NOMO-1 (cell line): ENCODE results near the gene EIF2AK3.
"Not testable (repeated sequence)": the region's sequence is repeated elsewhere in the genome, so short reads cannot be mapped to it uniquely, and the experiment has no call there.

Experiments
- DNase-seq, 2 experiments: peaks; one replicate each; lab custom pipeline; 2025; ENCODE audit not compliant: unreplicated experiment in 2 of 2; lab: John Stamatoyannopoulos, UW

EIF2AK3 gene

GRCh38 chr2:88627055-88627855 lies at the start of gene EIF2AK3:
TSS of gene EIF2AK3 (minus strand) at chr2:88627464. CDS start at chr2:88627274, 190 bp downstream.
- DNase-seq = peak; percentile 98 to 99

GRCh38 chr2:88673363-88673762 lies 46.1 kb upstream of the EIF2AK3 start:
- DNase-seq = no peak

- DNase-seq = peak in 1 of 2 experiments; percentile 30
These were observed 44.6 kb upstream of the EIF2AK3 start for GRCh38 chr2:88671786-88672427.

DNA sequence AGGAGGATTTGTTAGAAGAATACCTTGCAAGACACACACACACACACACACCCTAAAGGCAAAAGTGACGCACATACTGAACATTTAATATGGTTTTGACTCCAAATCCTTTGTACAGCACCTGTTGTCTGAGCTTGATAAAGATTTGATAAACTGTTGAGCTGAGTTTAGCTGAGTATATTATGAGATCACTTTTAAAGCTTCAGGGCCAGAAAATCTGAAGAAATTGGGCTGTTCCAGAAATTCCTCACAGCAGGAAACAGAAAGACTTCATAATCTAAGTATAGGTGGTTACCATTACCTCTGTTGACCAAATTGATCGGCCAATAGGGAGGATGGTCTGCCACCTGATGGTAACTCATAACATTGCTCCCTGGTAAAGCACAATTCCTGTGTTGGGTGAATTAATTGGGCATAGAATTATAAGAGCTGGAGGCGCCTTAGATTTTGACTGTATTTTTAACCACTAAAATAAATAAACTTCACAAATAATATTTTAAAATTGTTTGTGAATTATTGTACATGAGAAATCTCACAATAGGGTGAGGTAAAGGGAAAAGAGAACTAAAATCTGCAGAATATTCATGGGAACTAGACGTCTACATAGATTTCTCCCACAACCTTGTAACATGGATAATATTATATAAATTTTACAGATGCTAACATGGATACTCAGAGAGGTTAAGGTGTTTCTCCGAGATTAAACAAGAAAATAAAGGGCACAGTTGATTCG lies 42.4 kb upstream of the EIF2AK3 start:
- peak in 1 of 2 experiments; percentile 26 for DNase-seq

DNA sequence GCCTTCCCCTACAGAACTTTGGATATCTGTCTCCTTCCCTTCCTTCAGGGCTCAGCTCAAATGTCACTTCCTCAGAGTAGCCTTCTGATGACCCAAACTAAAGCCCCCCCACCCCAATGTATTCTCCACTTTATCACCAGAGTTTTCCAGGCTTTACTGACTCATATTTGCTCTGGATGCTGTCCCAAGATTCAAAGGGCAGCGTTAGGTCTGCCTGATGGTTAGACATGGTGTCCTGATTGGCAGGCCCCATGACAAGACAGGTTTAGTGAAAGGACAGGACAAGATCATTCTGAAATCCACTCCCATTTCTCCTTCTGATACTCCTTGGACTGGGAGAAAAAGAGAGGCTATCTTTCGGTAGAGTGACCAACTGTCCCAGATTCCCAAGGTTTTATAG lies 41.6 kb upstream of the EIF2AK3 start:
- no peak for DNase-seq

GRCh38 chr2:88667219-88667618 lies 40.0 kb upstream of the EIF2AK3 start:
- no peak for DNase-seq

GRCh38 chr2:88666576-88666975 lies 39.3 kb upstream of the EIF2AK3 start:
- no peak for DNase-seq

- DNase-seq = no peak
These were observed 33.4 kb upstream of the EIF2AK3 start for GRCh38 chr2:88660622-88661021.

GRCh38 chr2:88659538-88659915 lies 32.3 kb upstream of the EIF2AK3 start:
- no peak for DNase-seq

DNA sequence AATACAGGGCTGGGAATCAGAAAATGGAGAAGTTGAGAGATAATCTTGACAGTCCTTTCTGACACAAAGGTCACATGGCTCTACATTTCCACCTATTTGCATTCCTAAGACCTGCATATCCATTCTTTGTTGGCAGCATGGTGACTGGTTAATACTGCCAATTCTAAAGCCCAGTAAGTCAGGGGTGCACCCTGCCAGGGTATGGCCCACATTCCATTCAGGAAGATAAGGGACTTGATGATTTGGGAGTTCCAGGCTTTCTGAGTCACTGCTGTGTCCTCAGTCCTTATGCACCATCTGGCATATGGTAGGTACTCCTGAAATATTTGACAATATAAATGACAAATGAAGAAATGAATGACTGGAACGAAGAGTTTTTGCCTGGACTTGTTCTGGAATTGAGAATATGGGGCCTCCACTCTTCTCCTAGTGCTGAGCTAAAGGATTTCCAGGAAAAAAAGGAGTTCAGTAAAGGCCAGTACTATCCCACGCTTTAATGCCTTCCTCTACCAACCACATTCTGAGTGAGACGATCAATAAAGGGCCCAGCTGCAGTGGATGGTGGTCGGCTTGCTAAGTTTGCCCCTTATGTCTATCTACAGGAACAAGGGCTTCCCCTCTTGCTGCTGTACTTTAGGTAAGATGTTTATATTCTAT lies 31.7 kb upstream of the EIF2AK3 start:
- no peak for DNase-seq

- no peak for DNase-seq
These were observed 31.1 kb upstream of the EIF2AK3 start for GRCh38 chr2:88658326-88658725.

GRCh38 chr2:88657131-88657530 lies 29.9 kb upstream of the EIF2AK3 start:
- no peak for DNase-seq

GRCh38 chr2:88656690-88657089 lies 29.4 kb upstream of the EIF2AK3 start:
- no peak for DNase-seq

DNA sequence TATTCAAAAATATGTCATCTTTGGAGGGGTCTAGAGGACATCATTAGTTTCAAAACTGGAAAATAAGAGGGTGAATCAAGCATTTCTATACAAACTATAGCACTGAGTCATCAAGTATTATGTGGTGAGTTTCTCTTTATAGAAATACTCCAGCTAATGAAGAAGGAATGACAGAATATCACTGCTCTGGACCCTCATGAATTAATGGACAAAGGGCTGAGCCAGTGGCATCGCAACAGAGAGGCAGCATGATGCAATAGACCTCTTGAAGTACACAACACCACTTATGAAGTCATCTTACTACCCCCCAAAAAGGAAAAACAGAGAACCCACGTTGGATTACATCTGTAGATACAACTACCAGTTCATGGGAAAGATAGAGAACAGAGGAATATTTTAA lies 27.4 kb upstream of the EIF2AK3 start:
- no peak for DNase-seq

DNA sequence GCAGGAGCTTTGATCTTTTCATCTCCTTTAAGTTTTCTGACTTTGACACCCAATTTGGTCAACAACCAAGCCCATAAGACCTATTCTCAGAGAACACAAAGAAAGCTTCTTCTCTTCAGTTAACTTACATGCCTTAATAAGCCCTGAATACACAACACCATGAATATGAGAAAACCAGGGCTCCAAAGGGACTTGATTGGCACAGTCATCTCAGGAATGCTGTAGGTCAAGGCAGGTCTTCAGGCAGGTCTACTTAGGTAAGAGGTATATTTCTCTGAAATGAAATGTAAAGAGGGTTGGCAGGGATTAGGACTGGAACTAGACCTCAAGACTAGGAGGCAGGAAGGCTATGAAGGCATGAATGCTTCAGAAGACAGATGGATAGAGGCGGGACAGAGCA lies 24.4 kb upstream of the EIF2AK3 start:
- DNase-seq = no peak

DNA sequence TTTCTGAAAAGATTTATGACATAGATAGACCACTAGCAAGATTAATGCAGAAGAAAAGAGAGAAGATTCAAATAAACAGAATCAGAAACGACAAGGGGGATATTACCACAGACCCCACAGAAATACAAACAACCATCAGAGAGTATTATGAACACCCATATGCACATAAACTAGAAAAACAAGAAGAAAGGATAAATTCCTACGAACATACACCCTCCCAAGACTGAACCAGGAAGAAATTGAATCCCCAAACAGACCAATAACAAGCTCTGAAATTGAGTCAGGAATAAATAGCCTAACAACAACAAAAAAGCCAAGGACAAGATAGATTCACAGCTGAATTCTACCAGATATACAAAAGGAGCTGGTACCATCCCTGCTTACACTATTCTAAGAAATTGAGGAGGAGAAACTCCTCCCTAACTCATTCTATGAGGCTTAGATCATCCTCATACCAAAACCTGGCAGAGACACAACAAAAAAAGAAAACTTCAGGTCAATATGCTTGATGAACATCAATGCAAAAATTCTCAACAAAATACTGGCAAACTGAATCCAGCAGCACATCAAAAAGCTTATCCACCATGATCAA lies 18.1 kb upstream of the EIF2AK3 start:
- DNase-seq = not testable (repeated sequence)

- DNase-seq = no peak
These were observed 15.0 kb upstream of the EIF2AK3 start for GRCh38 chr2:88642278-88642677.

DNA sequence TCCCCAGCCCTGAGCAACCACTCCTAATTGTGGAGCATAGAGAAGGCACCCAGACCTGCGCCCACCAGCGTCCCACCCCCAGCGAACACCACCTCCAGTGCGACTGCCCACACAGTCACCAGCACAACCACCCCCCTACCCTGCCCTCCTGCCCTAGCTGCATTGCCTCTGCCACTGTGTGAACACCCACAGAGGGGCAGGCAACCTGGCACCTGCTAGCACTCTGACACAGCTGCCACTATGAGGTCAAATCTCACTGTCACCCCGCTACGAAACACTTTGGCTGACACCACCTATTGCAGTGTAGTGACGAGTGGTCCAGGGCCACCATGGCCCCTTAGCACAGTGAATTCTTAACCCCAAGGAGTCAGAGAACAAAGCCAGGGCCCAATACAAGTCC lies 14.1 kb upstream of the EIF2AK3 start:
- DNase-seq = no peak

DNA sequence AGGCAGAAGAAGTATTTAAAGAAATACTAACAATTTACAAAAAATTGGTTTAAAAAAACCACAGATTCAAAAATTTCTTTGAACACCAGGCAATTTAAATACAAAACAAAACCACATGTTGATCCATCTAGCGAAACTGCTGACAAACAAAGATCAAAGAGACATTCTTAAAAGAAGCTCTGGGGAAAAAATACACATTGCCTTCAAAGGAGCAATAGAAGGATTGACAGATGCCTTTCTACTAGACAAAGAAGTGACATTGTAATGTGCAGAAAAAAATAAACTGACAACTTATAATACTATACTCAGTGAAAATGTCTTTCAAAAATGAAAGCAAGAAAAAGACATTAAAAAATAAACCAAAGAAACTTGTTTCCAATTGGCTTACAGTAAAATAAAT lies 12.6 kb upstream of the EIF2AK3 start:
- DNase-seq = no peak

- DNase-seq = no peak
These were observed 11.5 kb upstream of the EIF2AK3 start for GRCh38 chr2:88638743-88639142.
